BLaER1 treated with 17β-estradiol and CSF1 and Interleukin-3, amounts not matched to agents 10 nM and 100 nM (cell line): ENCODE results near the gene GJB6.
A peak's percentile ranks its signal among the peaks of the same experiment; 100 is the strongest.
"Not testable (repeated sequence)": the region's sequence is repeated elsewhere in the genome, so short reads cannot be mapped to it uniquely, and the experiment has no call there.

Experiments used
- H3K27ac ChIP-seq, 11 experiments: shearing (Covaris generic); formaldehyde crosslinking; 2 replicates each; pipeline ENCODE4 v1.8.1; 2022
- H3K27me3 ChIP-seq, 11 experiments: shearing (Covaris generic); formaldehyde crosslinking; 2 replicates each; pipeline ENCODE4 v1.8.1; 2022
- H3K36me3 ChIP-seq, 11 experiments: shearing (Covaris generic); formaldehyde crosslinking; 2 replicates each; pipeline ENCODE4 v1.8.1; 2022
- H3K4me1 ChIP-seq, 10 experiments: shearing (Covaris generic); formaldehyde crosslinking; 2 replicates each; pipeline ENCODE4 v1.8.1; 2022
- H3K4me2 ChIP-seq, 11 experiments: shearing (Covaris generic); formaldehyde crosslinking; 2 replicates each; pipeline ENCODE4 v1.8.1; 2022
- H3K4me3 ChIP-seq, 10 experiments: shearing (Covaris generic); formaldehyde crosslinking; 2 replicates each; pipeline ENCODE4 v1.8.1; 2022
- H3K9ac ChIP-seq, 11 experiments: shearing (Covaris generic); formaldehyde crosslinking; 2 replicates each; pipeline ENCODE4 v1.8.1; 2022
- H3K9me3 ChIP-seq, 11 experiments: shearing (Covaris generic); formaldehyde crosslinking; replicated peaks in 1 of 11; 2 replicates each; pipeline ENCODE4 v1.8.1; 2022
- H4K20me1 ChIP-seq, 11 experiments: shearing (Covaris generic); formaldehyde crosslinking; 2 replicates each; pipeline ENCODE4 v1.8.1; 2022
- Cebpa-rat ChIP-seq, 11 experiments: shearing (Covaris generic); IDR thresholded peaks; 2 replicates each; pipeline ENCODE4 v1.8.1; 2022

The GJB6 gene

GRCh38 chr13:20231839-20232555 is at the start of gene GJB6:
Gene GJB6, minus strand, starts transcription at chr13:20232319. Its CDS starts 8,839 bp downstream, at chr13:20223480.
- Histone ChIP-seq H3K4me2 (peak within 1 kb of the TSS; percentile 32 to 61 (median 48); a peak in 20 of 22 replicates), H3K36me3 (no peaks in the 10 kb centered on the region), H3K4me3 (peak within 1 kb of the TSS in 8 of 10 experiments; percentile 8 to 53 (median 28); a peak in 7 of 20 replicates), H3K4me1 (peaks cover 3 to 10% (median 8%) of the 10 kb centered on the region in 10 experiments; a peak in 12 of 20 replicates), H3K27ac (no peak within 1 kb of the TSS), H4K20me1 (peaks cover 0 to 7% (median 0%) of the 10 kb centered on the region in 11 experiments; a peak in 1 of 22 replicates), H3K27me3 (peaks cover 45 to 63% (median 54%) of the 10 kb centered on the region in 11 experiments), H3K9ac (no peak within 1 kb of the TSS), H3K9me3 (peaks cover 7 to 23% (median 13%) of the 10 kb centered on the region in 11 experiments; a peak in 19 of 22 replicates)
- no peak for TF ChIP-seq Cebpa-rat (IDR thresholded peaks at IDR 0.05)

DNA sequence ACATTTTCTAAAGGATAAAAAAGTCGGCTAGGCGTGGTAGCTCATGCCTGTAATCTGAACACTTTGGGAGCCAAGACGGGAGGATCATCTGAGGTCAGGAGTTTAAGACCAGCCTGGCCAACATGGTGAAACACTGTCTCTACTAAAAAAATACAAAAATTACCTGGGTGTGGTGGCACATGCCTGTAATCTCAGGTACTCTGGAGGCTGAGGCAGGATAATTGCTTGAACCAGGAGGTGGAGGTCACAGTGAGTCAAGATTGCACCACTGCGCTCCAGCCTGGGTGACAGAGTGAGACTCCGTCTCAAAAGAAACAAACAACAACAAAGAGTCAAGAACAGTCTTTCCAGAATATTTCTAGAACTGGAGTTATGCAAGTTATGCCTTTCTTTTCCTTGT is 44.8 kb upstream of the GJB6 start:
- not testable (repeated sequence) for H3K27ac ChIP-seq, H3K36me3 ChIP-seq, H3K4me2 ChIP-seq, H4K20me1 ChIP-seq, H3K9ac ChIP-seq, H3K27me3 ChIP-seq, H3K4me1 ChIP-seq, H3K4me3 ChIP-seq
- H3K9me3 ChIP-seq = peaks cover 2 to 22% (median 8%) of the 10 kb centered on the region in 11 experiments

GRCh38 chr13:20274466-20274865 is 42.3 kb upstream of the GJB6 start:
- Histone ChIP-seq H3K9ac (no peak overlapping the region), H3K27me3 (no peaks in the 10 kb centered on the region), H4K20me1 (no peaks in the 10 kb centered on the region), H3K4me2 (no peak overlapping the region), H3K9me3 (peaks cover 0 to 17% (median 5%) of the 10 kb centered on the region in 11 experiments; a peak in 8 of 22 replicates), H3K27ac (no peak overlapping the region), H3K4me1 (no peaks in the 10 kb centered on the region), H3K4me3 (no peak overlapping the region), H3K36me3 (no peaks in the 10 kb centered on the region)
- no peak for TF ChIP-seq Cebpa-rat (IDR thresholded peaks at IDR 0.05)

- no peaks in the 10 kb centered on the region for H3K4me1 ChIP-seq
- no peaks in the 10 kb centered on the region for H3K27me3 ChIP-seq
- no peak overlapping the region for H3K27ac ChIP-seq
- H3K9me3 ChIP-seq = peaks cover 0 to 12% (median 1%) of the 10 kb centered on the region in 11 experiments; a peak in 7 of 22 replicates
- TF ChIP-seq Cebpa-rat (IDR thresholded peaks at IDR 0.05) = no peak
- H3K4me2 ChIP-seq = no peak overlapping the region
- no peak overlapping the region for H3K4me3 ChIP-seq
- no peaks in the 10 kb centered on the region for H3K36me3 ChIP-seq
- no peak overlapping the region for H3K9ac ChIP-seq
- H4K20me1 ChIP-seq = no peaks in the 10 kb centered on the region
These were observed 40.6 kb upstream of the GJB6 start for GRCh38 chr13:20272588-20273171.

GRCh38 chr13:20272104-20272503 is 40.0 kb upstream of the GJB6 start:
- peaks cover 0 to 9% (median 0%) of the 10 kb centered on the region in 11 experiments; a peak in 3 of 22 replicates for H3K9me3 ChIP-seq
- H3K27me3 ChIP-seq = no peaks in the 10 kb centered on the region
- TF ChIP-seq Cebpa-rat (IDR thresholded peaks at IDR 0.05) = no peak
- no peaks in the 10 kb centered on the region for H3K4me1 ChIP-seq
- H3K4me3 ChIP-seq = no peak overlapping the region
- no peaks in the 10 kb centered on the region for H4K20me1 ChIP-seq
- H3K4me2 ChIP-seq = no peak overlapping the region
- no peak overlapping the region for H3K27ac ChIP-seq
- H3K9ac ChIP-seq = no peak overlapping the region
- H3K36me3 ChIP-seq = no peaks in the 10 kb centered on the region

DNA sequence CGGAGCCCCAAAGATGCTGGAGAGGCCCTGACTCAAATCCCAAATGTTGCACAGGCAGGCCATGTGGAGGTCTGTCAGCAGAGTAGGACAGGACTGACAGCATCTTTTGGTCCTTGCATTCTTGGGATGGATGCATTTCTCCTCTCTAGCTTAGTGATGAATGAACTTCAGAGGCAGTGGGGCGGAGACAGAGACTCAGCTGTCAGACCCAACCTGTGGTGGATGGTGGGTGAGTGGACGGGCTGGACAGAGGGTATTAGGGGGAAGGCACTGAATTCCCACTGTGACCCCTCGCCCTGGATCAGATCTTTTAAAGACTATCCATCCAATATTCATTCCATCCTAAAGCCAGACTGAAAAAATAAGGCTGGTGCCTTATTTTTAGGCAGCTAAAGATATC is 39.3 kb upstream of the GJB6 start:
- Histone ChIP-seq H3K4me3 (no peak overlapping the region), H3K4me1 (no peaks in the 10 kb centered on the region), H3K36me3 (no peaks in the 10 kb centered on the region), H3K9me3 (peaks cover 0 to 5% (median 0%) of the 10 kb centered on the region in 11 experiments; a peak in 1 of 22 replicates), H4K20me1 (no peaks in the 10 kb centered on the region), H3K27ac (no peak overlapping the region), H3K4me2 (no peak overlapping the region), H3K9ac (no peak overlapping the region), H3K27me3 (no peaks in the 10 kb centered on the region)
- no peak for TF ChIP-seq Cebpa-rat (IDR thresholded peaks at IDR 0.05)

- no peaks in the 10 kb centered on the region for H3K36me3 ChIP-seq
- no peak overlapping the region for H3K4me3 ChIP-seq
- no peaks in the 10 kb centered on the region for H4K20me1 ChIP-seq
- no peak for TF ChIP-seq Cebpa-rat (IDR thresholded peaks at IDR 0.05)
- H3K9ac ChIP-seq = no peak overlapping the region
- H3K4me1 ChIP-seq = no peaks in the 10 kb centered on the region
- H3K27me3 ChIP-seq = no peaks in the 10 kb centered on the region
- H3K9me3 ChIP-seq = peaks cover 0 to 4% (median 0%) of the 10 kb centered on the region in 11 experiments; a peak in 1 of 22 replicates
- H3K4me2 ChIP-seq = no peak overlapping the region
- H3K27ac ChIP-seq = no peak overlapping the region
These were observed 38.2 kb upstream of the GJB6 start for GRCh38 chr13:20270163-20270865.

DNA sequence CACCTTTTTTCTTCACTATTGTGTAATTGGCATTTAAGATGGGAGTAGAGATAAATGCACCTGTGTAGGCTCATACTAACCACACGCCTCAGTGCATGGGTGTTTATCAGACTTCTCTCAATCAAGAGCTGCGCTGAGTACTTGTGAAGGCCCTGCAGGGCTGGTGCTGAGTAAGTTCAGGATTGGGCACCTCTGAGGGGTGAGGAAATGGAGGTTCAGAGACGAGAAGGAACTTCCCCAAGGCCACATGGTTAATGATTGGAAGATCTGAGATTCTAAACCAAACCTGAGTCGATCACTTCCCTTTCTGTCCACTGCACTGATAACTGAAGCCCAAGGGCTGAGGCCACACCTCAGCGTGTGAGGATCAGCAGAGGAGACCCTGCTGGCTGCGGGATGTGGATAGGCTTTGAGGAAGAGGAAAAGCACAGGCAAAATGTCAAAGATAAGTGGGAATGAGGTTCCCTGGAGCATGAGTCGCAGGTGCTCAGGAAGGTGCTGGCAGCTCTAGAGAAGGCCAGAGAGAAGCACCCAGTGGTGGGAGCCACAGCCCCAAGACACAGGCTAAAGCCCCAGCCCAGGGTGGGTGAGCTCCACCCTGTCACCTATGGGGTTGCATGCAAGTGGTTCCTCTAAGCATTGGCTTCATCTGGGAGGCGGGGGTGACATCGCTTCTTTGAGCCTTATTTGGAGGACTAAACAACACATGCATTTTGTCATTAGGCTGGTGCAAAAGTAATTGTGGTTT is 32.3 kb upstream of the GJB6 start:
- Histone ChIP-seq H3K27me3 (no peaks in the 10 kb centered on the region), H4K20me1 (no peaks in the 10 kb centered on the region), H3K4me2 (no peak overlapping the region), H3K4me1 (no peaks in the 10 kb centered on the region), H3K9ac (no peak overlapping the region), H3K27ac (no peak overlapping the region), H3K4me3 (no peak overlapping the region), H3K9me3 (no peaks in the 10 kb centered on the region), H3K36me3 (no peaks in the 10 kb centered on the region)
- TF ChIP-seq Cebpa-rat (IDR thresholded peaks at IDR 0.05) = no peak
